Neural progenitor cell (in vitro differentiated cells): ENCODE data around the gene SARM1. TPM values are rescaled to one million over a fixed set of nuclear protein-coding genes. Genes with fewer than 3 reads are reported as not detected.

ENCODE experiments used
- DNase-seq: peaks from one replicate; pipeline ENCODE4 v3.0.0-alpha.2; 2016; ENCODE audit warnings: low spot score
- H2AFZ ChIP-seq: fragments of 200-600 bp; sonication (generic); replicated peaks from 2 replicates; pipeline ENCODE4 v1.6.1; 2016; ENCODE audit warnings: antibody characterized with exemption
- H3F3A ChIP-seq: fragments of 200-600 bp; sonication (generic); 2 replicates; pipeline ENCODE4 v1.6.1; 2016; ENCODE audit warnings: antibody characterized with exemption, low read depth
- H3K27ac ChIP-seq: fragments of 200-600 bp; sonication (generic); 2 replicates; pipeline ENCODE4 v1.5.1; 2016; ENCODE audit warnings: mild to moderate bottlenecking
- H3K27me3 ChIP-seq: fragments of 200-600 bp; sonication (generic); 2 replicates; pipeline ENCODE4 v1.6.1; 2016; ENCODE audit warnings: mild to moderate bottlenecking, moderate library complexity
- H3K36me3 ChIP-seq: fragments of 200-600 bp; sonication (generic); 2 replicates; pipeline ENCODE4 v1.5.1; 2016
- H3K4me1 ChIP-seq: fragments of 200-600 bp; sonication (generic); 2 replicates; pipeline ENCODE4 v1.6.1; 2016; ENCODE audit warnings: mixed run types
- H3K4me2 ChIP-seq: fragments of 200-600 bp; sonication (generic); 2 replicates; pipeline ENCODE4 v1.6.1; 2016
- H3K4me3 ChIP-seq: fragments of 200-600 bp; sonication (generic); 2 replicates; pipeline ENCODE4 v1.5.1; 2016
- H3K79me2 ChIP-seq: fragments of 200-600 bp; sonication (generic); 2 replicates; pipeline ENCODE4 v1.6.1; 2016; ENCODE audit warnings: low read depth
- H3K9ac ChIP-seq: fragments of 200-600 bp; sonication (generic); 2 replicates; pipeline ENCODE4 v1.6.1; 2016
- H3K9me3 ChIP-seq: fragments of 200-600 bp; sonication (generic); 2 replicates; pipeline ENCODE4 v1.5.1; 2016; ENCODE audit warnings: low read depth
- H4K20me1 ChIP-seq: fragments of 200-600 bp; sonication (generic); 2 replicates; pipeline ENCODE4 v1.6.1; 2016; ENCODE audit warnings: low read depth
- H3K27ac Mint-ChIP-seq: 3 replicates; pipeline ENCODE4 v1.8.0; 2021; ENCODE audit warnings: mixed read lengths
- H3K27me3 Mint-ChIP-seq: 2 replicates; pipeline ENCODE4 v1.8.0; 2022; ENCODE audit warnings: low read depth, mild to moderate bottlenecking, inconsistent platforms, moderate library complexity, mixed read lengths; ENCODE audit not compliant: insufficient read depth
- H3K36me3 Mint-ChIP-seq: 3 replicates; pipeline ENCODE4 v1.8.0; 2021; ENCODE audit warnings: mixed read lengths
- H3K4me1 Mint-ChIP-seq: 3 replicates; pipeline ENCODE4 v1.8.0; 2021; ENCODE audit warnings: mixed read lengths
- H3K4me3 Mint-ChIP-seq: 3 replicates; pipeline ENCODE4 v1.8.0; 2021; ENCODE audit warnings: mild to moderate bottlenecking, moderate library complexity, mixed read lengths
- H3K9me3 Mint-ChIP-seq: 3 replicates; pipeline ENCODE4 v1.8.0; 2020; ENCODE audit warnings: mixed read lengths
- EZH2 ChIP-seq: fragments of 200-600 bp; sonication (generic); IDR thresholded peaks from 2 replicates; pipeline ENCODE4 v1.6.1; 2017; ENCODE audit warnings: antibody characterized with exemption, mild to moderate bottlenecking, moderate library complexity
- EZH2phosphoT487 ChIP-seq: fragments of 200-600 bp; sonication (generic); IDR thresholded peaks from 2 replicates; pipeline ENCODE4 v1.6.1; 2017; ENCODE audit warnings: antibody characterized with exemption
- total RNA-seq: library from RNA; depleted of rRNA; stranded (reverse); fragments of >200 nt; gene quantifications from 2 replicates; pipeline ENCODE4 v1.2.3, GENCODE V29; 2015; ENCODE audit warnings: low replicate concordance
- TF ChIP-seq, protein P1 (sequence below): fragments of 200-600 bp; sonication (generic); IDR thresholded peaks from 2 replicates; pipeline ENCODE4 v1.5.1; 2017; ENCODE audit warnings: antibody characterized with exemption, mild to moderate bottlenecking

SARM1 gene
- total RNA-seq, 1 donor from 2014 or later, result 3.1 TPM

DNA sequence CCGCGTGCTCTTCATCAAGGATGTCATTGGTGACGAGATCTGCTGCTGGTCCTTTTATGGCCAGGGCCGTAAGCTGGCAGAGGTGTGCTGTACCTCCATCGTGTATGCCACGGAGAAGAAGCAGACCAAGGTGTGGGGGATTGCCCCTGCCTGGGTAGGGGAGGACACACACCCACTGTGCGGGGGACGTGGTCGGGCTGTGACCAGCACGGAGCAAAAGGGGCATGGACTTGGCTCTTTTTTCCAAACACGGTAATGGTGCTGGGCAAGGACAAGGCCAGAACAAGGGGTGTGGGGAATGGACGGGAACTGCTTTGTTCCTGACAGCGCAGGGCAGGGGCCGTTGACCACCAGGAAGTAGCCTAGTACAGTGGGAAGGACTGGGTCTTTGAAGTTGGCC is 29.2 kb upstream of the SARM1 start:
- peaks cover 31% of the 10 kb centered on the region for H4K20me1 ChIP-seq
- H3K79me2 ChIP-seq, result peaks cover 17% of the 10 kb centered on the region
- no peak overlapping the region for H3K27ac ChIP-seq
- peaks cover 4% of the 10 kb centered on the region for H3K4me1 ChIP-seq
- no peak for DNase-seq
- H2AFZ ChIP-seq, result no peak overlapping the region
- H3K4me2 ChIP-seq, result no peak overlapping the region
- peaks cover 17% of the 10 kb centered on the region for H3F3A ChIP-seq
- Mint-ChIP-seq H3K4me3 (no peak overlapping the region), H3K9me3 (no peaks in the 10 kb centered on the region), H3K27me3 (no peaks in the 10 kb centered on the region), H3K36me3 (peaks cover 11% of the 10 kb centered on the region), H3K4me1 (peaks cover 17% of the 10 kb centered on the region), H3K27ac (no peak overlapping the region)
- no peaks in the 10 kb centered on the region for H3K36me3 ChIP-seq
- TF ChIP-seq, protein P1, sequence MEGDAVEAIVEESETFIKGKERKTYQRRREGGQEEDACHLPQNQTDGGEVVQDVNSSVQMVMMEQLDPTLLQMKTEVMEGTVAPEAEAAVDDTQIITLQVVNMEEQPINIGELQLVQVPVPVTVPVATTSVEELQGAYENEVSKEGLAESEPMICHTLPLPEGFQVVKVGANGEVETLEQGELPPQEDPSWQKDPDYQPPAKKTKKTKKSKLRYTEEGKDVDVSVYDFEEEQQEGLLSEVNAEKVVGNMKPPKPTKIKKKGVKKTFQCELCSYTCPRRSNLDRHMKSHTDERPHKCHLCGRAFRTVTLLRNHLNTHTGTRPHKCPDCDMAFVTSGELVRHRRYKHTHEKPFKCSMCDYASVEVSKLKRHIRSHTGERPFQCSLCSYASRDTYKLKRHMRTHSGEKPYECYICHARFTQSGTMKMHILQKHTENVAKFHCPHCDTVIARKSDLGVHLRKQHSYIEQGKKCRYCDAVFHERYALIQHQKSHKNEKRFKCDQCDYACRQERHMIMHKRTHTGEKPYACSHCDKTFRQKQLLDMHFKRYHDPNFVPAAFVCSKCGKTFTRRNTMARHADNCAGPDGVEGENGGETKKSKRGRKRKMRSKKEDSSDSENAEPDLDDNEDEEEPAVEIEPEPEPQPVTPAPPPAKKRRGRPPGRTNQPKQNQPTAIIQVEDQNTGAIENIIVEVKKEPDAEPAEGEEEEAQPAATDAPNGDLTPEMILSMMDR, result no peak
- TF ChIP-seq EZH2 (no peak), EZH2phosphoT487 (no peak)
- H3K27me3 ChIP-seq, result no peaks in the 10 kb centered on the region
- H3K9me3 ChIP-seq, result no peaks in the 10 kb centered on the region
- H3K4me3 ChIP-seq, result no peak overlapping the region
- no peak overlapping the region for H3K9ac ChIP-seq

DNA sequence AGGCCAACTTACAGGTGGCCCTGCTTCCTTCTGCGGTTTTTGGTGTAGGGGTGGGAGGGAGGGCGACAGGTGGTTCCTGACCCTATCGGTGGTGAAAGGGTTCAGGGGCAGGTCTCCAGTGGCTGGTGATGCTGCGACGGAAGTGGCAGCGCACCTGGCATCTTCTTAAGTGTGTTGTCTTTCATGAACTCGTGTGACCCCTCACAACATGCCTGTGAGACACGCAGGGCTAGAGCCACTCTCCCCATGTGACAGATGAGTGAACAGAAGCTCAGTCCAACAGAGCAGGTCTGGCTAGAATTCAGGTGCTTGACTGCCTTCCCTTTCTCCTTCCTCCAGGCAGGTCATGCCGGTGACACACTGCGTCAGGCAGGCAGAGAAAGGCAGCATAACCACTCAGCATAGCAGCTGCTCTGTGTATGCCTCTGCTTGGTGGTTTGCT is 28.0 kb upstream of the SARM1 start:
- Histone ChIP-seq H3K36me3 (no peaks in the 10 kb centered on the region), H3K27ac (no peak overlapping the region), H3F3A (peaks cover 17% of the 10 kb centered on the region), H3K4me3 (no peak overlapping the region), H3K27me3 (no peaks in the 10 kb centered on the region), H3K4me1 (peaks cover 4% of the 10 kb centered on the region), H4K20me1 (peaks cover 21% of the 10 kb centered on the region), H3K4me2 (no peak overlapping the region), H2AFZ (no peak overlapping the region), H3K9me3 (no peaks in the 10 kb centered on the region), H3K79me2 (peaks cover 5% of the 10 kb centered on the region), H3K9ac (no peak overlapping the region)
- Mint-ChIP-seq H3K27me3 (no peaks in the 10 kb centered on the region), H3K4me3 (no peak overlapping the region), H3K9me3 (no peaks in the 10 kb centered on the region), H3K4me1 (peaks cover 12% of the 10 kb centered on the region), H3K27ac (no peak overlapping the region), H3K36me3 (peaks cover 11% of the 10 kb centered on the region)
- TF ChIP-seq EZH2 (no peak), EZH2phosphoT487 (no peak)
- TF ChIP-seq, protein P1, result no peak
- no peak for DNase-seq

DNA sequence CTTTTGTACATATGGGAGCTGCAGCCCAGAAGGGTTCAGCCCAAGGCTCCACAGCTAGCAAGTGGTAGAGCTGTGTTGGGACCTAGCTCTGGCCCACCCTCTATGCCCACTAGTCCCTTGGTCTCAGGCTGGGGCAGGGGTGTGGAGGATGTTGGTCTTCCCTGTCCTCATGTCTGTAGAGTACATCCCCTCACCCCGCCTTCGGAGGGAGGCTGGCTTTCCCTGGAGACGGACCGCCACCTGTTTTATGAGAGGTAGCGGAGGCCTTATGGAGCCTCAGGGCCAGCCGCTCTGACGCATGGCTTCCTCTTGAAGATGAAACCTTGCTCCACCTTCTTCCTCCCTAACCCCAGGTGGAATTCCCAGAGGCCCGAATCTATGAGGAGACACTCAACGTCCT is 27.5 kb upstream of the SARM1 start:
- Mint-ChIP-seq H3K9me3 (no peaks in the 10 kb centered on the region), H3K36me3 (peaks cover 9% of the 10 kb centered on the region), H3K27ac (no peak overlapping the region), H3K27me3 (no peaks in the 10 kb centered on the region), H3K4me3 (no peak overlapping the region), H3K4me1 (peaks cover 10% of the 10 kb centered on the region)
- peaks cover 17% of the 10 kb centered on the region for H3F3A ChIP-seq
- H3K9ac ChIP-seq, result no peak overlapping the region
- H3K4me3 ChIP-seq, result no peak overlapping the region
- H3K36me3 ChIP-seq, result no peaks in the 10 kb centered on the region
- no peaks in the 10 kb centered on the region for H3K27me3 ChIP-seq
- H3K27ac ChIP-seq, result no peak overlapping the region
- DNase-seq, result no peak
- H3K9me3 ChIP-seq, result no peaks in the 10 kb centered on the region
- H2AFZ ChIP-seq, result no peak overlapping the region
- H3K4me1 ChIP-seq, result peaks cover 4% of the 10 kb centered on the region
- peaks cover under 1% of the 10 kb centered on the region for H3K79me2 ChIP-seq
- TF ChIP-seq EZH2 (no peak), EZH2phosphoT487 (no peak)
- TF ChIP-seq, protein P1, result no peak
- H4K20me1 ChIP-seq, result peaks cover 19% of the 10 kb centered on the region
- no peak overlapping the region for H3K4me2 ChIP-seq
